GM18951 (cell line): ENCODE results near the gene GZMA.

ENCODE experiments used
- POLR2A ChIP-seq: IDR thresholded peaks from 4 replicates; pipeline ENCODE4 v1.6.1; 2011; ENCODE audit warnings: mild to moderate bottlenecking; ENCODE audit not compliant: insufficient read length, insufficient read depth; ENCODE audit errors: extremely low read depth
- in situ Hi-C: fragments of 300-500 bp; cut with MboI; formaldehyde crosslinking; loops from one replicate; pipeline ENCODE4 v1.12.0; 2022; ENCODE audit warnings: low sequenced_read_pairs, mixed read lengths, inconsistent platforms; ENCODE audit not compliant: unreplicated experiment

GZMA gene

GRCh38 chr5:55141945-55142690, 39.7 kb downstream of the GZMA start:
- in situ Hi-C loops = loop anchor here (25.0 kb wide), 1 partner anchor 205 kb away; no protein-coding TSS in a partner anchor
- no peak for TF ChIP-seq POLR2A

- in situ Hi-C loops = loop anchor here (25.0 kb wide), 1 partner anchor 206 kb away; no protein-coding TSS in a partner anchor
- no peak for TF ChIP-seq POLR2A
These were observed 41.2 kb downstream of the GZMA start for GRCh38 chr5:55143624-55144023.

- no peak for TF ChIP-seq POLR2A
- in situ Hi-C loops = loop anchor here (25.0 kb wide), 1 partner anchor 209 kb away; no protein-coding TSS in a partner anchor
These were observed 43.6 kb downstream of the GZMA start for GRCh38 chr5:55146080-55146479.

GRCh38 chr5:55146543-55147151, 44.2 kb downstream of the GZMA start:
- in situ Hi-C loops = loop anchor here (25.0 kb wide), 1 partner anchor 209 kb away; no protein-coding TSS in a partner anchor
- TF ChIP-seq POLR2A = no peak

GRCh38 chr5:55149308-55149795, 46.9 kb downstream of the GZMA start:
- in situ Hi-C loops = loop anchor here (25.0 kb wide), 1 partner anchor 212 kb away; no protein-coding TSS in a partner anchor
- no peak for TF ChIP-seq POLR2A

- in situ Hi-C loops = no loop called here
These were observed 49.7 kb downstream of the GZMA start for GRCh38 chr5:55151923-55152842.

GRCh38 chr5:55154873-55155272, 52.4 kb downstream of the GZMA start:
- in situ Hi-C loops = no loop called here
- TF ChIP-seq POLR2A = no peak

More at GRCh38 chr5:55151923-55152842, 49.7 kb downstream of the GZMA start:
- no peak for TF ChIP-seq POLR2A
